HepG2 (cell line): ENCODE data around the gene UGT1A4. TPM values are rescaled to one million over a fixed set of nuclear protein-coding genes. Genes with fewer than 3 reads are reported as not detected.

ENCODE experiments used
- ATAC-seq: fragments of 200-7000 bp; cut with Tn5 transposase; 3 replicates; pipeline ENCODE4 v1.9.1; 2020; ENCODE audit warnings: mild to moderate bottlenecking, moderate library complexity
- BruUV-seq: library from RNA; stranded (reverse); fragments of 400-500 nt; replicated peaks from 2 replicates; lab custom pipeline; 2021; lab: Mats Ljungman, UMichigan
- CTCF ChIA-PET: fragments of 300-600 bp; formaldehyde crosslinking; extraction: SDS; loops from one replicate; lab custom pipeline; 2021; ENCODE audit warnings: low total read pairs, inconsistent platforms, low intra/inter-chr PET ratio; lab: Yijun Ruan, JAX
- POLR2A ChIA-PET: fragments of 350-600 bp; sonication (Branson Sonifier 250); formaldehyde crosslinking; loops from one replicate; lab custom pipeline; 2020; ENCODE audit warnings: antibody characterized with exemption, inconsistent platforms; lab: Yijun Ruan, JAX
- DNase-seq: peaks from one replicate; pipeline ENCODE4 v3.0.0-alpha.2; 2015; ENCODE audit warnings: low spot score
- FAIRE-seq: peaks from 3 replicates; lab custom pipeline; 2011; peaks lifted over from hg19 to GRCh38; lab: Jason Lieb, UNC
- H2AFZ ChIP-seq: one replicate; pipeline ENCODE4 v1.6.1; 2011; ENCODE audit warnings: low read length, inconsistent platforms
- H3K27ac ChIP-seq: fragments of 300-600 bp; 3 replicates; pipeline ENCODE4 v1.8.0; 2011; ENCODE audit warnings: mixed run types, mild to moderate bottlenecking, mixed read lengths, low read length, inconsistent platforms; ENCODE audit not compliant: insufficient read depth; ENCODE audit errors: extremely low read length
- H3K27me3 ChIP-seq, 2 experiments: fragments of 200-600 bp in 1 of 2; 2 replicates in 1 of 2; 3 replicates in 1 of 2; pipeline versions ENCODE4 v1.6.0 to v1.8.0; 2011; ENCODE audit warnings: low read length in 2 of 2, mild to moderate bottlenecking in 2 of 2, moderate library complexity in 2 of 2, inconsistent platforms in 1 of 2; ENCODE audit not compliant: insufficient read depth in 2 of 2, control insufficient read depth in 1 of 2
- H3K36me3 ChIP-seq, 2 experiments: fragments of 200-600 bp in 1 of 2; replicated peaks in 1 of 2; 2 replicates in 1 of 2; 3 replicates in 1 of 2; pipeline versions ENCODE4 v1.5.1 to v1.8.0; 2011; ENCODE audit warnings: low read length in 2 of 2, inconsistent platforms in 1 of 2; ENCODE audit not compliant: insufficient read depth in 2 of 2, control insufficient read depth in 1 of 2
- H3K4me1 ChIP-seq: 2 replicates; pipeline ENCODE4 v1.5.1; 2012; ENCODE audit warnings: low read length, inconsistent platforms; ENCODE audit not compliant: insufficient read depth
- H3K4me2 ChIP-seq: 2 replicates; pipeline ENCODE4 v1.6.0; 2011; ENCODE audit warnings: low read depth, low read length, inconsistent platforms
- H3K4me3 ChIP-seq, 3 experiments: fragments of 200-600 bp in 1 of 3; sonication (generic), shearing (Covaris generic) in 1 of 3; replicated peaks in 1 of 3; 2 replicates each; pipeline ENCODE4 v1.5.1; 2011 to 2016; ENCODE audit warnings: low read length in 3 of 3, inconsistent platforms in 2 of 3, low read depth in 2 of 3, mild to moderate bottlenecking in 2 of 3, control low read depth in 1 of 3, mixed read lengths in 1 of 3; ENCODE audit not compliant: insufficient read depth in 1 of 3
- H3K79me2 ChIP-seq: one replicate; pipeline ENCODE4 v1.6.1; 2011; ENCODE audit warnings: low read length, inconsistent platforms; ENCODE audit not compliant: insufficient read depth
- H3K9ac ChIP-seq: 2 replicates; pipeline ENCODE4 v1.6.0; 2011; ENCODE audit warnings: mild to moderate bottlenecking, low read depth, low read length, inconsistent platforms; ENCODE audit not compliant: insufficient read depth
- H3K9me3 ChIP-seq: 2 replicates; pipeline ENCODE4 v1.5.1; 2012; ENCODE audit warnings: mild to moderate bottlenecking, low read length
- H4K20me1 ChIP-seq: 2 replicates; pipeline ENCODE4 v1.6.0; 2011; ENCODE audit warnings: inconsistent platforms, mild to moderate bottlenecking, low read length, moderate library complexity; ENCODE audit not compliant: insufficient read depth
- ARID2 ChIP-seq: sonication (generic); formaldehyde crosslinking; IDR thresholded peaks from 2 replicates; pipeline ENCODE4 v1.8.1; 2022; ENCODE audit warnings: mild to moderate bottlenecking, missing genetic modification reagents, borderline replicate concordance
- HIC2 ChIP-seq: sonication (generic); formaldehyde crosslinking; IDR thresholded peaks from 2 replicates; pipeline ENCODE4 v1.9.0; 2022; ENCODE audit warnings: low read depth, missing genetic modification reagents
- JUND ChIP-seq: sonication (generic); formaldehyde crosslinking; IDR thresholded peaks from 2 replicates; pipeline ENCODE4 v1.8.0; 2022; ENCODE audit warnings: mild to moderate bottlenecking, missing genetic modification reagents
- KDM1A ChIP-seq: IDR thresholded peaks from 2 replicates; pipeline ENCODE4 v1.6.1; 2016; ENCODE audit warnings: missing compliant biosample characterization
- PBX2 ChIP-seq: IDR thresholded peaks from 2 replicates; pipeline ENCODE4 v1.6.1; 2016; ENCODE audit warnings: control low read depth
- SCMH1 ChIP-seq: sonication (generic); formaldehyde crosslinking; IDR thresholded peaks from 2 replicates; pipeline ENCODE4 v1.9.0; 2021; ENCODE audit warnings: missing genetic modification reagents, mild to moderate bottlenecking, borderline replicate concordance
- SP5 ChIP-seq: IDR thresholded peaks from 2 replicates; pipeline ENCODE4 v1.6.1; 2016; ENCODE audit warnings: low read depth, borderline replicate concordance
- SRF ChIP-seq: IDR thresholded peaks from 2 replicates; pipeline ENCODE4 v1.6.1; 2011; ENCODE audit warnings: mild to moderate bottlenecking, low read depth, low read length, moderate library complexity
- ZBTB21 ChIP-seq: sonication (generic); formaldehyde crosslinking; IDR thresholded peaks from 2 replicates; pipeline ENCODE4 v1.4.0; 2020; ENCODE audit warnings: missing genetic modification reagents
- ZNF337 ChIP-seq: sonication (generic); formaldehyde crosslinking; IDR thresholded peaks from 2 replicates; pipeline ENCODE4 v1.5.1; 2020; ENCODE audit warnings: missing genetic modification reagents, low read depth, mild to moderate bottlenecking, borderline replicate concordance
- ZNF766 ChIP-seq: sonication (generic); formaldehyde crosslinking; IDR thresholded peaks from 2 replicates; pipeline ENCODE4 v1.5.0; 2020; ENCODE audit warnings: missing genetic modification reagents, borderline replicate concordance
- ZNF816 ChIP-seq: sonication (generic); formaldehyde crosslinking; IDR thresholded peaks from 2 replicates; pipeline ENCODE4 v1.8.0; 2022; ENCODE audit warnings: missing genetic modification reagents, mild to moderate bottlenecking, borderline replicate concordance
- WGBS: methylation state at CpG from one replicate; pipeline ENCODE4 v1.1.6; 2017; ENCODE audit warnings: low lambda C conversion rate; 5-methylcytosine and 5-hydroxymethylcytosine counted together
- in situ Hi-C: cut with HindIII; loops from 2 replicates; pipeline ENCODE4 v1.10.0; 2017; ENCODE audit warnings: low pct_unique_long_range_greater_than_20kb; ENCODE audit not compliant: extremely low pct_ligation_motif_present
- intact Hi-C: fragments of 100-400 bp; cut with micrococcal nuclease; formaldehyde crosslinking; loops from one replicate; pipeline ENCODE4 v1.10.0; 2022; ENCODE audit not compliant: unreplicated experiment
- polyA plus RNA-seq, 8 experiments: library from polyadenylated mRNA; depleted of rRNA in 3 of 8; stranded (reverse) in 7 of 8; unstranded in 1 of 8; fragments of >200 nt; fragmentation: Illumina TruSeq in 4 of 8; extraction: Trizol in 4 of 8; gene quantifications; 2 replicates each; pipeline versions ENCODE4 v1.2.1 to v1.2.3, GENCODE V29; 2011 to 2016; ENCODE audit warnings: low read depth in 4 of 8, missing spikeins in 1 of 8, mixed read lengths in 1 of 8; ENCODE audit not compliant: insufficient read depth in 1 of 8
- total RNA-seq, 5 experiments: library from RNA; depleted of rRNA; stranded (reverse); fragments of >200 nt; fragmentation: Illumina TruSeq; extraction: Trizol; gene quantifications; 2 replicates each; pipeline ENCODE4 v1.2.3, GENCODE V29; 2016; ENCODE audit warnings: low read depth in 1 of 5

UGT1A4 gene
- total and polyA plus RNA-seq, 2 of the 13 experiments (the other 11 are each of a cell fraction or from before 2014, with no cell fraction given) = not detected

- BruUV-seq = no TSS peak
- Histone ChIP-seq H3K9ac (no peak overlapping the region), H3K27ac (no peak overlapping the region), H3K36me3 (no peaks in the 10 kb centered on the region), H3K27me3 (no peaks in the 10 kb centered on the region), H3K9me3 (no peaks in the 10 kb centered on the region), H4K20me1 (no peaks in the 10 kb centered on the region), H3K4me2 (no peak overlapping the region), H2AFZ (no peak overlapping the region), H3K79me2 (no peaks in the 10 kb centered on the region), H3K4me3 (no peak overlapping the region), H3K4me1 (peaks cover 16% of the 10 kb centered on the region)
- DNase-seq (no peak), FAIRE-seq (no peak), ATAC-seq (no peak)
- ChIA-PET CTCF (no interaction called here), POLR2A (no interaction called here)
- WGBS = 76% methylated on average over 11 of the region's 11 CpGs
- in situ Hi-C loops = no loop called here
- TF ChIP-seq PBX2 (CRISPR knock-in tag) = no peak
- TF ChIP-seq SRF = no peak
- intact Hi-C loops = no loop called here
These were observed 26.8 kb upstream of the UGT1A4 start for GRCh38 chr2:233691443-233692433.

- Histone ChIP-seq H3K9me3 (no peaks in the 10 kb centered on the region), H3K4me1 (peaks cover 16% of the 10 kb centered on the region), H3K36me3 (no peaks in the 10 kb centered on the region), H4K20me1 (no peaks in the 10 kb centered on the region), H3K79me2 (no peaks in the 10 kb centered on the region), H3K27me3 (no peaks in the 10 kb centered on the region), H3K4me2 (no peak within 1 kb of the TSS), H3K27ac (no peak within 1 kb of the TSS), H3K9ac (no peak within 1 kb of the TSS), H3K4me3 (no peak within 1 kb of the TSS), H2AFZ (no peak within 1 kb of the TSS)
- DNase-seq (no peak), FAIRE-seq (no peak), ATAC-seq (no peak)
- WGBS = 71% methylated on average over 4 of the region's 4 CpGs
- intact Hi-C loops (no loop called here), in situ Hi-C loops (no loop called here)
- no TSS peak for BruUV-seq
- POLR2A ChIA-PET = no interaction called here
- TF ChIP-seq ZNF766 (CRISPR knock-in tag) (no peak), ZBTB21 (CRISPR knock-in tag) (no peak), ZNF337 (CRISPR knock-in tag) (no peak), HIC2 (no peak), SCMH1 (CRISPR knock-in tag) (no peak), KDM1A (CRISPR knock-in tag) (no peak), JUND (CRISPR knock-in tag) (no peak), SP5 (CRISPR knock-in tag) (no peak), ZNF816 (CRISPR knock-in tag) (no peak), ARID2 (CRISPR knock-in tag) (no peak)
- CTCF ChIA-PET = no interaction called here
These were observed 25.9 kb upstream of the UGT1A4 start, which contains the start of gene UGT1A6 for GRCh38 chr2:233692648-233693047. TSS of gene UGT1A6 (plus strand) at chr2:233692890. CDS start at chr2:233693005, 115 bp downstream.
